Effector memory CD8-positive, alpha-beta T cell (primary cell): ENCODE measurements around the gene ZNF549.

Experiments used
- ATAC-seq: fragments of 150-1000 bp; cut with Tn5 transposase; replicated peaks from 2 replicates; pipeline ENCODE4 v1.10.0; 2021; ENCODE audit warnings: mild to moderate bottlenecking, moderate library complexity
- DNase-seq, 3 experiments: peaks; one replicate each; pipeline ENCODE4 v3.0.0; 2021
- H3K27ac Mint-ChIP-seq, 2 donors: one replicate each; pipeline ENCODE4 v1.8.0; 2022; ENCODE audit warnings: mild to moderate bottlenecking in 2 of 2, mixed read lengths in 2 of 2, moderate library complexity in 2 of 2
- H3K27me3 Mint-ChIP-seq, 2 donors: one replicate each; pipeline ENCODE4 v1.8.0; 2022; ENCODE audit warnings: mixed read lengths in 2 of 2
- H3K36me3 Mint-ChIP-seq: one replicate; pipeline ENCODE4 v1.8.0; 2022; ENCODE audit warnings: mild to moderate bottlenecking, moderate library complexity, mixed read lengths; ENCODE audit not compliant: insufficient read depth
- H3K4me1 Mint-ChIP-seq, 2 donors: one replicate each; pipeline ENCODE4 v1.8.0; 2022; ENCODE audit warnings: low read depth in 2 of 2, mixed read lengths in 2 of 2
- H3K4me3 Mint-ChIP-seq, 2 donors: one replicate each; pipeline ENCODE4 v1.8.0; 2022; ENCODE audit warnings: mild to moderate bottlenecking in 2 of 2, mixed read lengths in 2 of 2, moderate library complexity in 2 of 2
- H3K9me3 Mint-ChIP-seq, 2 donors: one replicate each; pipeline ENCODE4 v1.8.0; 2022; ENCODE audit warnings: mixed read lengths in 2 of 2

ZNF549 gene

DNA sequence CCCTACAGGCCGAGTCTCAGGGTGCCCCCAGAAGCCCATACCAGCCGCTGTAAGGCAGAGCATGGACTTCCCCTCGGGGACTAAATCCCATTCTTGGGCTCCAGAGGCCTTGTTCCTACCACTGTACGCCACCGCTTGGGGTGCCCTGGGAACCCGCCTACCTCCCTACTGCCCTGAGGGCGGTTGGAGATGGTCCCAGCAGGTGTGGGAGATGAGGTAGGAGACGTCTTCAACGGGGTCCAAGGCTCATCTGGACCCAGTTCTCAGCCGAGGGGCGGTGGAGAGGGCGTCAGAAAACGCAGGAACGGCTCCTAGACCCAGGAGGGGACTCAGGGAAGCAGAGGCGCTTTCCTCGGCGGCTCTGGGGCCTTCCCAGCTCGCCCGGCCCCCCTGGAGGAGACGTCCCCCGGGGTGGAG, 56.0 kb downstream of the ZNF549 start:
- no peaks in the 10 kb centered on the region for H3K27me3 Mint-ChIP-seq
- peaks cover 10 to 15% of the 10 kb centered on the region in 2 donors for H3K4me1 Mint-ChIP-seq
- H3K9me3 Mint-ChIP-seq = peaks cover 9 to 32% of the 10 kb centered on the region in 2 donors
- H3K4me3 Mint-ChIP-seq = peak overlapping the region; percentile 90 to 92
- ATAC-seq (no peak), DNase-seq (no peak)
- H3K36me3 Mint-ChIP-seq = peaks cover 14% of the 10 kb centered on the region
- peak overlapping the region in 1 of 2 donors; percentile 79 for H3K27ac Mint-ChIP-seq

GRCh38 chr19:57583521-57584416, 56.6 kb downstream of the ZNF549 start, which contains the start of gene ZIK1:
TSS of gene ZIK1 (plus strand) at chr19:57584145. CDS start at chr19:57584357, 212 bp downstream.
- ATAC-seq (peak; percentile 88), DNase-seq (peak; percentile 67 to 74 (median 70))
- Mint-ChIP-seq H3K4me1 (peaks cover 10 to 11% of the 10 kb centered on the region in 2 donors), H3K36me3 (peaks cover 14% of the 10 kb centered on the region), H3K4me3 (peak within 1 kb of the TSS; percentile 90 to 92), H3K27me3 (no peaks in the 10 kb centered on the region), H3K9me3 (peaks cover 12 to 38% of the 10 kb centered on the region in 2 donors), H3K27ac (peak within 1 kb of the TSS; percentile 76 to 79)

GRCh38 chr19:57587529-57587928, 60.4 kb downstream of the ZNF549 start:
- no peak for ATAC-seq
- no peak for DNase-seq
- Mint-ChIP-seq H3K27me3 (no peaks in the 10 kb centered on the region), H3K4me3 (no peak overlapping the region), H3K27ac (no peak overlapping the region), H3K4me1 (peaks cover 6 to 8% of the 10 kb centered on the region in 2 donors), H3K36me3 (peaks cover 14% of the 10 kb centered on the region), H3K9me3 (peaks cover 20 to 47% of the 10 kb centered on the region in 2 donors)

DNA sequence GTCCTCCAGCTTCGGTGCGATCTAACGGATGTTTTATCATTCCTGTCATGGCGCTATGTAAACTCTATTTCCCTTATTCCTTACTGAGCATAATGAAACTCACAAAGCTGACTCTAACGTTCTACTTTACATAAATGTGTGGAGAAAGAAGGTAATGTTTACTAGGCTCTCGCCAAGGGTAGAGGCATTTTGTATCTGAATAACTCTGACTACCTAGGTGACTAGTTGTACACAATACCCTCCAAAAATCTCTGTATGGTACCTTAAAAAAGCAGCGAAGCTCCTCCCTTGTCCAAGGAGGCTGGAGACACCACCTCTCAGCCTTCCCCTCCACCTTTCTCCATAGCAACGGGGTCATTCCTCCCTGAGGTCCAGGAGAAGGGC, 72.2 kb downstream of the ZNF549 start:
- peak overlapping the region; percentile 78 to 82 for H3K4me3 Mint-ChIP-seq
- DNase-seq (no peak), ATAC-seq (no peak)
- H3K9me3 Mint-ChIP-seq = peaks cover 22 to 37% of the 10 kb centered on the region in 2 donors
- no peaks in the 10 kb centered on the region for H3K27me3 Mint-ChIP-seq
- peaks cover 3% of the 10 kb centered on the region for H3K36me3 Mint-ChIP-seq
- peak overlapping the region; percentile 59 to 83 for H3K27ac Mint-ChIP-seq
- H3K4me1 Mint-ChIP-seq = peaks cover 18 to 19% of the 10 kb centered on the region in 2 donors

- H3K4me3 Mint-ChIP-seq = peak within 1 kb of the TSS; percentile 78 to 82
- DNase-seq (peak; percentile 71 to 78 (median 76)), ATAC-seq (peak; percentile 99)
- no peaks in the 10 kb centered on the region for H3K27me3 Mint-ChIP-seq
- H3K9me3 Mint-ChIP-seq = peaks cover 23 to 42% of the 10 kb centered on the region in 2 donors
- peak within 1 kb of the TSS; percentile 59 to 83 for H3K27ac Mint-ChIP-seq
- peaks cover 18 to 19% of the 10 kb centered on the region in 2 donors for H3K4me1 Mint-ChIP-seq
- H3K36me3 Mint-ChIP-seq = peaks cover 3% of the 10 kb centered on the region
These were observed 72.7 kb downstream of the ZNF549 start, which contains the start of gene ZNF530 for GRCh38 chr19:57599761-57600383. TSS of gene ZNF530 (plus strand) at chr19:57599885. CDS start at chr19:57604346, 4,461 bp downstream.

- H3K9me3 Mint-ChIP-seq = peaks cover 20 to 33% of the 10 kb centered on the region in 2 donors
- DNase-seq (no peak), ATAC-seq (no peak)
- H3K27me3 Mint-ChIP-seq = no peaks in the 10 kb centered on the region
- no peaks in the 10 kb centered on the region for H3K36me3 Mint-ChIP-seq
- H3K4me1 Mint-ChIP-seq = no peaks in the 10 kb centered on the region
- no peak overlapping the region for H3K4me3 Mint-ChIP-seq
- H3K27ac Mint-ChIP-seq = no peak overlapping the region
These were observed 79.8 kb downstream of the ZNF549 start for GRCh38 chr19:57606931-57607330.
